Hippocampal formation (tissue), 2 donors: ENCODE results near the gene ODF2.
"Not testable (repeated sequence)": the region's sequence is repeated elsewhere in the genome, so short reads cannot be mapped to it uniquely, and the experiment has no call there.

Source experiments
- DNase-seq, 2 donors: peaks; one replicate each; lab custom pipeline; 2025; lab: John Stamatoyannopoulos, UW

The ODF2 gene

DNA sequence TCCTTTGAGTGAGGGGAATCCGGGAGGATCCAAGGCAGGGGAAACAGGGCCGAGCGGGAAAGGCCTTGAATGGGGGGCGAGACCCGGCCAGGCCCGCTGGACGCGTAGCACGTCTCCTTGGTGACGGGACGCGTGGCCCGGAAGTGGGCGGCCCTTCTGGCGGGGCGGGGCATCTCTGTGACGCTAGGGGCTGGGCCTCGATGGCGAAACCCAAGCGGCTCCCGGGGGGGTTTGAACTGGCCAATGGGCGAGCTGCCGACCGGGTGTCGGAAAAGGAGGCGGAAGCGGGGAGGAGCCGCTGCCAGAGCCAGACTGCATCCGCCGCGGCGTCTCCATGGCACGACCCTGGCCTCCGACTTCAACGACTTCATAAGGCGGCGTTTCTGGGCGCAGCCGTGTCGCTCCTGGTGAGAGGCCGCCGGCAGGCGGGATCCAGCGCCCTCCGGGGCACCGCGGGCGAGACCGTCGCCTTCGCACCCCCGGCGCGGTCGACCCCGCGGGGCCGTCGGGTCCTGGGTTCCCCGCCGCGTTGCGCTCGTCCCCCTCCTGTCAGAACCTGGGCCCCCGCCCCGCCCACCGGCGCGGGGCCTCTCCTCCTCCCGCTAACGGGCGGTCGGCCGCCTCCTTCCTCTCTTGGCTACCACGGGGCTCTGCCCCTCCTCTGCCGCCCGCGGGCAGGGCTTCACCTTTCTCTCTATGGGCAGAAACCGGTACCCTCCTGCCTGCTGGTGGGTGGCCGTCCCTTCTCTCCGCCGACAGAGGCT is at the start of gene ODF2:
Gene ODF2, plus strand, starts transcription at position 158 of the 764 bp plus-strand sequence. Its CDS starts 86 bp downstream, at position 244.
- peak; percentile 93 to 97 for DNase-seq

- no peak for DNase-seq
Measured at GRCh38 chr9:128406848-128407391, 48.9 kb upstream of the ODF2 start.

DNA sequence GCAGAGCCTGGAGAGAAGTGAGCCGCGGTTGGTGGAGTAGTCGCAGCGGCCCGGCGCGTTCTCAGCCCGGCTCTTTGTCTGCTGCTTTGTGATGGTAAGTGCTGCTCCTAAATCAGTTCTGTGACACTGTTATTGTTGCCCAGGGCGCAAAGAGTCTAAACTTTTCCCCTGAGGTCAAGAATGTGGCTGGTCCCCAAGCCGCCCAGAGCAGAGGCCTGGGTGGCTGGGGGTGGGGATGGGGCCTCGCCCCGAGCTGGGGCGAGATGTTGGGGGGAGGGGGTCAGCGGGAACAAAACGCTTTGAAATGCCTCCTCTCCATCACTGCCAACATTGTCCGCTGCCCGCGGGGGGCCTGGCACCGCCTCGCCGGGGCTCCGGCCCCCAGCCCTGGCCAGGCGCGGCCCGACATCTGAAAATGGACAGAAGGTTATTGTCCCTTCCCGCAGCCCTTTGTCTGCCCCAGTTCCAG is 46.8 kb upstream of the ODF2 start:
- DNase-seq = peak; percentile 85 to 95

DNA sequence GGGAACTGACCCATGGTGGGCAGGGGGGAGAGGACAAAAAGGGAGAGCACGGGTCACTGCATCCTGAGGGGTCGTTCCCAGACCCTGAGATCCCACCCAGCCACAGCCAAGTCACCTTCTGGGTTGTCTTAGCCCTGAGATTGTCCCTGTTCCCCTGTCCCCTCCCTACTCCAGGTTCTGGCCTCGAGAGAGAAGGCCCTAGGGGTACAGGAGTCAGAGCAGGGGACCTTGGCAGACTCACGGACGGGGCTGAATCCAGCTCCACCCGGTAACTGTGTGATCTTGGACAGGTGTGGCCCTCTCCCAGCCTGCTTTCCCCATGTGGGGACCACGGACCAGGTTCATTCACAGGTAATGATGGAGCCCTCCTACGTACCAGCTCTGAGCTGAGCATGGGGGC is 46.4 kb upstream of the ODF2 start:
- no peak for DNase-seq

DNA sequence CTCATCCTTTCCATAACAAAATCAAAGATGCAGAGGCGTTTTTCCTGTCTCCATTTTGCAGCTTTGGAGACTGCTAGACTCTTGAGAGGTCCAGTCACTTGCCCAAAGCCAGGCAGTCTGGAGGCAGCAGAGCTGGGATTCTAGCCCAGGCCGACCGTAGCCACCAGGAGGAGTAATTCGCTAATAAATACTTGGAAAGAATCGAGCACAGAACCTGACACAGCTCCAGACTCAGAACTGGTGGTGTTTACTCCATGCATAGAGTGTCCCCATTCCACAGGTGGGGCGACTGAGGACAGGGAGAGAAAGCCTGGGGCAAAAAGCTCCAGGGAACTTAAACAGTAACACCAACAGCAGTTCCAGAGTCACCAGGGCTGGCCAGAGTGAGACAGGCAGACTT is 45.8 kb upstream of the ODF2 start:
- peak; percentile 41 to 57 for DNase-seq

- DNase-seq = peak in 1 of 2 donors; percentile 63
Measured at GRCh38 chr9:128411364-128412119, 44.3 kb upstream of the ODF2 start.

GRCh38 chr9:128412120-128412790 is 43.6 kb upstream of the ODF2 start:
- peak; percentile 68 to 88 for DNase-seq

GRCh38 chr9:128413728-128414127 is 42.1 kb upstream of the ODF2 start:
- not testable (repeated sequence) for DNase-seq

DNA sequence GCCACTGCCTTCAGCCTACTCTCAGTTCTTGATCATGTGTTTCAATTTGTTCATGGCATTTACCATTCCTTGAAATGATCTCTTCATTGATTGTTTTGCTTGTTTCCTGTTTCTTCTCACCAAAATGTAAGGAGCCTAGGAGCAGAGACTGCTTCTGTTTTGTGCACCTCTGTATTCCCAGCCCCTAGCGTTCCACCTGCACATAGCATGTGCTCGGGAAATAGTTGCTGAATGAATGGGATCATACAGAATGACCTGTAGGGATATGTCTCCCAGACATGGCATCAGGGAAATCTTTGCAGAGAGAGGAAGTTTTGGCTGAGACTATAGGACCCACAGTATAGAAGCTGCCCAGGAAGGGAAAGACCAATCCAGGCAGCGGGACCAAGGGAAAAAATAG is 41.3 kb upstream of the ODF2 start:
- DNase-seq = no peak

DNA sequence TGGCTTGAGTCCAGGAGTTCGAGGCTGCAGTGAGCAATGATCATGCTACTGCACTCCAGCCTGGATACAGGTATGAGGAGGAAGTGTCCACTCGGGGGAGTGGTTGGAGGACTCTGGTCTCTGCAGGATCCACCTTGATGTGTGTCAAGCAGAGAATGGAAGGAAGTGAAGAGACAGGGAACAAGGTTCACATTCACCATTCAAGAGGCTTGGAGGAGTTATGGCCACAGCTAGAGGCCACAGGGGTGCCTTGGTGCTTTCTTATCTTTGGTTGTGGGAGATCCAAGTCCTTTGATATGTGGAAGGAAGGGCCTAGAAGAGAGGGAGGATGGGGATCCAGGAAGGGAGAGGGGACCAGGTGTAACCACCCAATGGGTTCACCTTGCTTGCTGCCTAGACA is 40.5 kb upstream of the ODF2 start:
- DNase-seq = no peak

DNA sequence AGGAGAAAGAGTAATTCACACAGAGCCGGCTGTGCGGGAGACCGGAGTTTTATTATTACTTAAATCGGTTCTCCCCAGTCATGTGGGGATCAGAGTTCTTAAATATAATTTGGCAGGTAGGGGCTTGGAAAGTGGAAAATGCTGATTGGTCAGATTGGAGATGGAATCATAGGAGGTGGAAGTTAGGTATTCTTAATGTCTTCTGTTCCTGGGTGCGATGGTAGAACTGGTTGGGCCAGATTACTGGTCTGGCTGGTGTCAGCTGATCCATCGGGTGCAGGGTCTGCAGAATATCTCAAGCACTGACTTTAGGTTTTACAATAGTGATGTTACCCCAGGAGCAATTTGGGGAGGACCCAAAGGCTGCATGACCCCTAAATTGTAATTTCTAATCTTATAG is 39.8 kb upstream of the ODF2 start:
- no peak for DNase-seq

DNA sequence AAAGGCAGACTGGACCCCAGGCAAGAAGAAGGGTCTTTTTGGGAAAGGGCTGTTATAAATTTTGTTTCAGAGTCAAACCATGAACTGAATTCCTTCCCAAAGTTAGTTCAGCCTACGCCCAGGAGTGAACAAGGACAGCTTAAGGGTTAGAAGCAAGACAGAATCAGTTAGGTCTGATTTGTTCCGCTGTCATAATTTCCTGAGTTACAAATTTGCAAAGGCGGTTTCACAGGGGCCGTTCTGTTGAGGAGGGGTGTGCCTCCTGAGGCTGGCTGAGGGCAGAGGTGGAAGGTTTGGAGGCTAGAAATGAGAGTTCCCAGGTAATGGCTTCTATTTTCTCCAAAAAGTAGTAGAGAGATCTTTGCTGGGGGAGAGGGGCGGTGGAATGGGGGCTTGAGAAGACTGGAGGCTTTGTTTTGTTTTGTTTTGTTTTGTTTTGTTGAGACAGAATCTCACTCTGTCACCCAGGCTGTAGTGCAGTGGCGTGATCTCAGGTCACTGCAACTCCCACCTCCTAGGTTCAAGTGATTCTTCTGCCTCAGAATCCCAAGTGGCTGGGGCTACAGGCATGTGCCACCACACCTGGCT is 39.3 kb upstream of the ODF2 start:
- no peak for DNase-seq

- DNase-seq = no peak
Measured at GRCh38 chr9:128419061-128419925, 36.5 kb upstream of the ODF2 start.

GRCh38 chr9:128420060-128420650 is 35.7 kb upstream of the ODF2 start:
- peak in 1 of 2 donors; percentile 59 for DNase-seq

- peak in 1 of 2 donors; percentile 45 for DNase-seq
Measured at GRCh38 chr9:128420651-128421481, 34.9 kb upstream of the ODF2 start, which contains the start of gene CERCAM. Gene CERCAM (plus strand): TSS chr9:128420857. CDS start chr9:128420878, 21 bp downstream.

DNA sequence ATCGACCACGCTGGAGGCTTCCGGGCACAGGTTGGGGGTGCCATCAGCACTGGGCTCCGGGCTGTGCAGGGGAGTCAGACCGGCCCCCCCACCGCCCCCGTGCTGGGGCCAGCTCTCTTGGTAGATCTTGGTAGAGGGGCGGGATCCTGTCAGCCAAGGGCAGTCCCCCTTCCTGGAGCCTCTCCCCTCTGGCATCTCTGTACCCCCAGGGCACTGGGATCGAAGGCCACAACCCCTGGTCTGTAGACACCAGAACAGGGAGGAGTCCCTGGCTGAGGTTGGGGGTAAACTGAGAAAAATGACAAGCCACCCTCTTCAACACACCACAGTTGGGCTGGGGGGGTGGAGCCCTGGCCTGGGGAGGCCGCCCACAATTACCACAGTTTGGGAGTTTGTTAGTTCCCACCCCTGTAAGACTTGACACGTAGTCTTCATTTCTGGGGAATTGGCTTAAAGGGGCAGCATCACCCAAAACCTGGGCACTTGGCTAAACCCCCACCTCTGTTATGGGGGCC is 34.3 kb upstream of the ODF2 start:
- no peak for DNase-seq

- DNase-seq = not testable (repeated sequence)
Measured at GRCh38 chr9:128422022-128422782, 33.6 kb upstream of the ODF2 start.

- DNase-seq = no peak
Measured at GRCh38 chr9:128422783-128423150, 33.0 kb upstream of the ODF2 start.
